OCI-LY7 (cell line): Measurements from ENCODE around the gene NUP188. TPM values are rescaled to one million over a fixed set of nuclear protein-coding genes. Genes with fewer than 3 reads are reported as not detected.
A peak's percentile ranks its signal among the peaks of the same experiment; 100 is the strongest.

Source experiments
- Bru-seq: library from RNA; stranded (reverse); fragments of 400-500 nt; gene quantifications from one replicate; lab custom pipeline; 2021; lab: Mats Ljungman, UMichigan
- BruChase-seq, 2 experiments: library from RNA; stranded (reverse); fragments of 400-500 nt; gene quantifications; one replicate each; lab custom pipeline; 2021; lab: Mats Ljungman, UMichigan
- BruUV-seq: library from RNA; stranded (reverse); fragments of 400-500 nt; replicated peaks from 2 replicates; lab custom pipeline; 2021; lab: Mats Ljungman, UMichigan
- CTCF ChIA-PET: fragments of 300-600 bp; sonication (Branson Sonifier 250); formaldehyde crosslinking; loops from one replicate; lab custom pipeline; 2022; ENCODE audit warnings: antibody characterized with exemption; ENCODE audit not compliant: unreplicated experiment; lab: Charles Lee
- POLR2A ChIA-PET: fragments of 300-600 bp; sonication (Branson Sonifier 250); formaldehyde crosslinking; loops from one replicate; lab custom pipeline; 2022; ENCODE audit warnings: antibody characterized with exemption; lab: Charles Lee
- DNase-seq: peaks from one replicate; pipeline ENCODE4 v3.0.0-alpha.2; 2015; ENCODE audit warnings: low spot score
- H2AFZ ChIP-seq: fragments of 200-600 bp; sonication (generic), shearing (Covaris generic); 2 replicates; pipeline ENCODE4 v1.6.1; 2014; ENCODE audit warnings: mild to moderate bottlenecking, antibody characterized with exemption, low read length, moderate library complexity
- H3K27ac ChIP-seq: fragments of 200-600 bp; sonication (generic); 2 replicates; pipeline ENCODE4 v1.5.1; 2014; ENCODE audit warnings: mixed run types, low read depth, mild to moderate bottlenecking, moderate library complexity, low read length, inconsistent platforms; ENCODE audit not compliant: poor library complexity, severe bottlenecking
- H3K36me3 ChIP-seq: fragments of 200-600 bp; sonication (generic); 2 replicates; pipeline ENCODE4 v1.6.1; 2014; ENCODE audit warnings: mild to moderate bottlenecking, antibody characterized with exemption, low read length, moderate library complexity, mixed read lengths; ENCODE audit not compliant: insufficient read depth
- H3K4me1 ChIP-seq: fragments of 200-600 bp; sonication (generic); 2 replicates; pipeline ENCODE4 v1.5.1; 2014; ENCODE audit warnings: mild to moderate bottlenecking, low read length; ENCODE audit not compliant: insufficient read depth, poor library complexity, severe bottlenecking
- H3K4me2 ChIP-seq: fragments of 200-600 bp; sonication (generic); 2 replicates; pipeline ENCODE4 v1.6.1; 2014; ENCODE audit warnings: mild to moderate bottlenecking, low read length
- H3K4me3 ChIP-seq: fragments of 200-600 bp; sonication (generic); 2 replicates; pipeline ENCODE4 v1.5.1; 2014; ENCODE audit warnings: mild to moderate bottlenecking, low read depth, low read length; ENCODE audit not compliant: poor library complexity, severe bottlenecking
- H3K79me2 ChIP-seq: fragments of 200-600 bp; sonication (generic); 2 replicates; pipeline ENCODE4 v1.6.1; 2016; ENCODE audit warnings: low read depth, mild to moderate bottlenecking, low read length, moderate library complexity, mixed read lengths; ENCODE audit not compliant: insufficient read depth
- H3K9me2 ChIP-seq: fragments of 200-600 bp; sonication (generic); 2 replicates; pipeline ENCODE4 v1.6.1; 2016; ENCODE audit warnings: mild to moderate bottlenecking, low read length, mixed read lengths; ENCODE audit not compliant: insufficient read depth
- H3K9me3 ChIP-seq: fragments of 200-600 bp; sonication (generic); 2 replicates; pipeline ENCODE4 v1.6.1; 2014; ENCODE audit warnings: mild to moderate bottlenecking, mixed run types, low read length, mixed read lengths
- H4K20me1 ChIP-seq: fragments of 200-600 bp; sonication (generic); 2 replicates; pipeline ENCODE4 v1.6.1; 2014; ENCODE audit warnings: mild to moderate bottlenecking, antibody characterized with exemption, low read length, moderate library complexity, mixed read lengths; ENCODE audit not compliant: insufficient read depth
- CTCF ChIP-seq: fragments of 200-600 bp; sonication (generic); conservative IDR thresholded peaks from 2 replicates; pipeline ENCODE4 v1.5.1; 2014; ENCODE audit warnings: mild to moderate bottlenecking, antibody characterized with exemption, low read length, moderate library complexity, mixed read lengths
- EZH2phosphoT487 ChIP-seq: fragments of 200-600 bp; sonication (generic); IDR thresholded peaks from 2 replicates; pipeline ENCODE4 v1.6.1; 2018; ENCODE audit warnings: low read depth, borderline replicate concordance, mild to moderate bottlenecking, mixed run types, antibody characterized with exemption, low read length, moderate library complexity, mixed read lengths
- intact Hi-C: fragments of 100-400 bp; cut with micrococcal nuclease; formaldehyde crosslinking; loops from one replicate; pipeline ENCODE4 v1.10.0; 2022; ENCODE audit not compliant: unreplicated experiment
- long read RNA-seq: library from polyadenylated mRNA; stranded (forward); transcript quantifications from one replicate; pipeline ENCODE4 v2.0.0, GENCODE V29; 2022
- total RNA-seq, 2 experiments: library from RNA; depleted of rRNA in 1 of 2; stranded (reverse); fragments of >200 nt in 1 of 2; shearing (Covaris generic) in 1 of 2; gene quantifications; 2 replicates each; pipeline ENCODE4 v1.2.3, GENCODE V29; 2014 to 2022

NUP188 gene
- total RNA-seq (2014; rRNA removed; shearing (Covaris generic)) (70.5 and 73.6 TPM in 2 replicates), total RNA-seq (2022) (83.8 and 91.6 TPM in 2 replicates), Bru-seq, nascent RNA (percentile 72 among the genes with signal in this experiment), BruChase-seq, experiment 1, labeled RNA remaining after a 6-hour chase (percentile 88 among the genes with signal in this experiment), BruChase-seq, experiment 2, labeled RNA remaining after a 2-hour chase (percentile 80 among the genes with signal in this experiment)
- long read RNA-seq, full-length matches to known transcripts = 162 of 335 reads
- long read RNA-seq, partial matches to known transcripts = 51 of 335 reads
- long read RNA-seq, other reads (novel, unspliced or antisense) = 122 of 335 reads

GRCh38 chr9:128947527-128948301 lies at the start of gene NUP188, which contains the start of gene DOLK:
Gene NUP188 (plus strand): TSS chr9:128947699. CDS start chr9:128947720, 21 bp downstream.
Gene DOLK (minus strand): TSS chr9:128947603. CDS start chr9:128947303, 300 bp downstream.
- DNase-seq = peak; percentile 94
- intact Hi-C loops = loop anchor here (5.0 kb wide), 1 partner anchor 85 kb away; no protein-coding TSS in a partner anchor
- peak within 1 kb of the TSS; percentile 63 for H3K27ac ChIP-seq
- TF ChIP-seq CTCF (no peak), EZH2phosphoT487 (no peak)
- H2AFZ ChIP-seq = peak within 1 kb of the TSS; percentile 63
- H4K20me1 ChIP-seq = no peaks in the 10 kb centered on the region
- H3K4me3 ChIP-seq = peak within 1 kb of the TSS; percentile 95
- POLR2A ChIA-PET = interaction anchor here (0.6 to 0.8 kb wide), 3 partner anchors 11 to 342 kb away, joined by 3 to 5 read pairs (median 4); no protein-coding TSS in a partner anchor
- H3K36me3 ChIP-seq = peaks cover 44% of the 10 kb centered on the region
- CTCF ChIA-PET = no interaction called here
- no TSS peak for BruUV-seq
- peaks cover 14% of the 10 kb centered on the region for H3K4me1 ChIP-seq
- peak within 1 kb of the TSS; percentile 82 for H3K4me2 ChIP-seq
- no peaks in the 10 kb centered on the region for H3K9me3 ChIP-seq
- H3K79me2 ChIP-seq = peaks cover 21% of the 10 kb centered on the region; the same call in 1 of the 2 replicates
- H3K9me2 ChIP-seq = no peaks in the 10 kb centered on the region

GRCh38 chr9:128898382-128898781 lies 49.1 kb upstream of the NUP188 start:
- H3K36me3 ChIP-seq = peaks cover 58% of the 10 kb centered on the region
- no peak overlapping the region for H2AFZ ChIP-seq
- BruUV-seq = no TSS peak
- ChIA-PET POLR2A (interaction anchor here (0.6 kb wide), 1 partner anchor 18 kb away, joined by 3 read pairs; no protein-coding TSS in a partner anchor), CTCF (no interaction called here)
- H3K4me1 ChIP-seq = peaks cover 42% of the 10 kb centered on the region
- H3K79me2 ChIP-seq = no peaks in the 10 kb centered on the region
- H3K27ac ChIP-seq = no peak overlapping the region
- H3K9me2 ChIP-seq = no peaks in the 10 kb centered on the region
- no peak overlapping the region for H3K4me3 ChIP-seq
- no peaks in the 10 kb centered on the region for H3K9me3 ChIP-seq
- intact Hi-C loops = no loop called here
- H4K20me1 ChIP-seq = no peaks in the 10 kb centered on the region
- no peak for DNase-seq
- H3K4me2 ChIP-seq = no peak overlapping the region
- TF ChIP-seq EZH2phosphoT487 (no peak), CTCF (no peak)
